Measurements from ENCODE around the gene FAM110C. TPM values are rescaled to one million over a fixed set of nuclear protein-coding genes. Genes with fewer than 3 reads are reported as not detected.
A peak's percentile ranks its signal among the peaks of the same experiment; 100 is the strongest.
"Not testable (repeated sequence)": the region's sequence is repeated elsewhere in the genome, so short reads cannot be mapped to it uniquely, and the experiment has no call there.

The FAM110C gene
- total RNA-seq, 1 donor from 2014 or later = 11.7 TPM

- H3K4me3 ChIP-seq (ENCODE audit: low read depth, low read length) = no peak overlapping the region
- TF ChIP-seq CTCF (IDR thresholded peaks at IDR 0.05; ENCODE audit: insufficient read depth, low read length, poor library complexity, severe bottlenecking) = no peak
- H3K36me3 ChIP-seq (ENCODE audit: control insufficient read depth, insufficient read depth, low read length) = no peaks in the 10 kb centered on the region
- no peaks in the 10 kb centered on the region for H3K27me3 ChIP-seq (ENCODE audit: control insufficient read depth, insufficient read depth, low read length)
- no peak for DNase-seq (ENCODE audit: low read depth)
Measured at GRCh38 chr2:26891-27290, 19.4 kb downstream of the FAM110C start.

GRCh38 chr2:25543-25942, 20.8 kb downstream of the FAM110C start:
- no peak for DNase-seq (ENCODE audit: low read depth)
- Histone ChIP-seq H3K4me3 (ENCODE audit: low read depth, low read length) (no peak overlapping the region), H3K36me3 (ENCODE audit: control insufficient read depth, insufficient read depth, low read length) (no peaks in the 10 kb centered on the region), H3K27me3 (ENCODE audit: control insufficient read depth, insufficient read depth, low read length) (no peaks in the 10 kb centered on the region)
- TF ChIP-seq CTCF (IDR thresholded peaks at IDR 0.05; ENCODE audit: insufficient read depth, low read length, poor library complexity, severe bottlenecking) = no peak

- not testable (repeated sequence) for H3K27me3 ChIP-seq (ENCODE audit: control insufficient read depth, insufficient read depth, low read length); DNase-seq (ENCODE audit: low read depth); H3K36me3 ChIP-seq (ENCODE audit: control insufficient read depth, insufficient read depth, low read length); H3K4me3 ChIP-seq (ENCODE audit: low read depth, low read length)
Measured at GRCh38 chr2:24591-24990, 21.7 kb downstream of the FAM110C start.

GRCh38 chr2:24107-24506, 22.2 kb downstream of the FAM110C start:
- no peaks in the 10 kb centered on the region for H3K27me3 ChIP-seq (ENCODE audit: control insufficient read depth, insufficient read depth, low read length)
- no peak overlapping the region for H3K4me3 ChIP-seq (ENCODE audit: low read depth, low read length)
- TF ChIP-seq CTCF (IDR thresholded peaks at IDR 0.05; ENCODE audit: insufficient read depth, low read length, poor library complexity, severe bottlenecking) = no peak
- DNase-seq (ENCODE audit: low read depth) = peak; percentile 43
- no peaks in the 10 kb centered on the region for H3K36me3 ChIP-seq (ENCODE audit: control insufficient read depth, insufficient read depth, low read length)

GRCh38 chr2:23283-23682, 23.0 kb downstream of the FAM110C start:
- H3K36me3 ChIP-seq (ENCODE audit: control insufficient read depth, insufficient read depth, low read length) = no peaks in the 10 kb centered on the region
- H3K4me3 ChIP-seq (ENCODE audit: low read depth, low read length) = no peak overlapping the region
- DNase-seq (ENCODE audit: low read depth) = no peak
- TF ChIP-seq CTCF (IDR thresholded peaks at IDR 0.05; ENCODE audit: insufficient read depth, low read length, poor library complexity, severe bottlenecking) = no peak
- H3K27me3 ChIP-seq (ENCODE audit: control insufficient read depth, insufficient read depth, low read length) = no peaks in the 10 kb centered on the region

GRCh38 chr2:22244-22643, 24.1 kb downstream of the FAM110C start:
- not testable (repeated sequence) for H3K36me3 ChIP-seq (ENCODE audit: control insufficient read depth, insufficient read depth, low read length); H3K27me3 ChIP-seq (ENCODE audit: control insufficient read depth, insufficient read depth, low read length); H3K4me3 ChIP-seq (ENCODE audit: low read depth, low read length); DNase-seq (ENCODE audit: low read depth)

GRCh38 chr2:20259-20658, 26.0 kb downstream of the FAM110C start:
- H3K4me3 ChIP-seq (ENCODE audit: low read depth, low read length); H3K27me3 ChIP-seq (ENCODE audit: control insufficient read depth, insufficient read depth, low read length); DNase-seq (ENCODE audit: low read depth); H3K36me3 ChIP-seq (ENCODE audit: control insufficient read depth, insufficient read depth, low read length): not testable (repeated sequence)
